GM12865 (cell line): Measurements from ENCODE around the gene ARL8A.
"Not testable (repeated sequence)": the region's sequence is repeated elsewhere in the genome, so short reads cannot be mapped to it uniquely, and the experiment has no call there.

ENCODE experiments used
- DNase-seq: peaks from one replicate; pipeline ENCODE4 v3.0.0; 2010; ENCODE audit warnings: low read depth
- H3K4me3 ChIP-seq: 2 replicates; pipeline ENCODE4 v1.5.1; 2011; ENCODE audit warnings: mild to moderate bottlenecking, low read depth, low read length, control low read depth
- TF ChIP-seq, protein P1 (sequence below): IDR thresholded peaks from 2 replicates; pipeline ENCODE4 v1.5.1; 2011; ENCODE audit warnings: low read length, control low read depth, low read depth, inconsistent platforms; ENCODE audit not compliant: insufficient read depth; ENCODE audit errors: missing control alignments

Gene ARL8A

DNA sequence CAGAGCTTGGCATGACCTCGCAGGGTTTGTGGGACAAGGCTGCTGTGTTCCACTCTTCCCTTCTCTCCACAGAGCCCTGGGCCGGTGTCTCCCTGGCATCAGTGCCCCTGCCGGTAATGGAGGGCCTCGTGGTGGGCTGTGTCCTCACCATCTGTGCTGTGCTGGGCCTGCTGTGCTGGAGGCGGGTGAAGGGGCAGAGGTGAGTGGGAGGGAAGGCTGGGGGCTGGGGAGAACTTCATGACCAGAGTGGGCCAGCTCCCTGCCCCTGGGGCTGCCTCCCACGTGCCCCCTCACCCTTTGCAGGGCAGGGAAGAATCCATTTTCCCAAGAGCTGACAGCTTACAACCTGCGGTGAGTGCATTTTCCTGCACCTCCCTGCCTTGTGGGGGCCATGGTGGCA, 37.0 kb upstream of the ARL8A start:
- TF ChIP-seq, protein P1, sequence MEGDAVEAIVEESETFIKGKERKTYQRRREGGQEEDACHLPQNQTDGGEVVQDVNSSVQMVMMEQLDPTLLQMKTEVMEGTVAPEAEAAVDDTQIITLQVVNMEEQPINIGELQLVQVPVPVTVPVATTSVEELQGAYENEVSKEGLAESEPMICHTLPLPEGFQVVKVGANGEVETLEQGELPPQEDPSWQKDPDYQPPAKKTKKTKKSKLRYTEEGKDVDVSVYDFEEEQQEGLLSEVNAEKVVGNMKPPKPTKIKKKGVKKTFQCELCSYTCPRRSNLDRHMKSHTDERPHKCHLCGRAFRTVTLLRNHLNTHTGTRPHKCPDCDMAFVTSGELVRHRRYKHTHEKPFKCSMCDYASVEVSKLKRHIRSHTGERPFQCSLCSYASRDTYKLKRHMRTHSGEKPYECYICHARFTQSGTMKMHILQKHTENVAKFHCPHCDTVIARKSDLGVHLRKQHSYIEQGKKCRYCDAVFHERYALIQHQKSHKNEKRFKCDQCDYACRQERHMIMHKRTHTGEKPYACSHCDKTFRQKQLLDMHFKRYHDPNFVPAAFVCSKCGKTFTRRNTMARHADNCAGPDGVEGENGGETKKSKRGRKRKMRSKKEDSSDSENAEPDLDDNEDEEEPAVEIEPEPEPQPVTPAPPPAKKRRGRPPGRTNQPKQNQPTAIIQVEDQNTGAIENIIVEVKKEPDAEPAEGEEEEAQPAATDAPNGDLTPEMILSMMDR, result no peak
- no peak overlapping the region for H3K4me3 ChIP-seq
- no peak for DNase-seq

DNA sequence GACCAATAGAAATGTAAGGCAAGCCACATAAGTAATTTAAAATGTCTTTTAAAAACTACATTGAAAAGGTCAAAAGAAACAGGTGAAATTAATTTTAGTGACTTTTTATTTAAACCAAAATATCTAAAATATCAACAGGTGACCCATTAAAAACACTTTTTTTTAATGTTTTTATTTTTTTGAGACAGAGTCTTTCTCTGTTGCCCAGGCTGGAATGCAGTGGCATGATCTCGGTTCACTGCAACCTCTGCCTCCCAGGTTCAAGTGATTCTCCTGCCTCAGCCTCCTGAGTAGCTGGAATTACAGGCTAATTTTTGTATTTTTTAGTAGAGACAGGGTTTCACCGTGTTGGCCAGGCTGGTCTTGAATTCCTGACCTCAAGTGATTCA, 36.2 kb upstream of the ARL8A start:
- DNase-seq, H3K4me3 ChIP-seq: not testable (repeated sequence)

DNA sequence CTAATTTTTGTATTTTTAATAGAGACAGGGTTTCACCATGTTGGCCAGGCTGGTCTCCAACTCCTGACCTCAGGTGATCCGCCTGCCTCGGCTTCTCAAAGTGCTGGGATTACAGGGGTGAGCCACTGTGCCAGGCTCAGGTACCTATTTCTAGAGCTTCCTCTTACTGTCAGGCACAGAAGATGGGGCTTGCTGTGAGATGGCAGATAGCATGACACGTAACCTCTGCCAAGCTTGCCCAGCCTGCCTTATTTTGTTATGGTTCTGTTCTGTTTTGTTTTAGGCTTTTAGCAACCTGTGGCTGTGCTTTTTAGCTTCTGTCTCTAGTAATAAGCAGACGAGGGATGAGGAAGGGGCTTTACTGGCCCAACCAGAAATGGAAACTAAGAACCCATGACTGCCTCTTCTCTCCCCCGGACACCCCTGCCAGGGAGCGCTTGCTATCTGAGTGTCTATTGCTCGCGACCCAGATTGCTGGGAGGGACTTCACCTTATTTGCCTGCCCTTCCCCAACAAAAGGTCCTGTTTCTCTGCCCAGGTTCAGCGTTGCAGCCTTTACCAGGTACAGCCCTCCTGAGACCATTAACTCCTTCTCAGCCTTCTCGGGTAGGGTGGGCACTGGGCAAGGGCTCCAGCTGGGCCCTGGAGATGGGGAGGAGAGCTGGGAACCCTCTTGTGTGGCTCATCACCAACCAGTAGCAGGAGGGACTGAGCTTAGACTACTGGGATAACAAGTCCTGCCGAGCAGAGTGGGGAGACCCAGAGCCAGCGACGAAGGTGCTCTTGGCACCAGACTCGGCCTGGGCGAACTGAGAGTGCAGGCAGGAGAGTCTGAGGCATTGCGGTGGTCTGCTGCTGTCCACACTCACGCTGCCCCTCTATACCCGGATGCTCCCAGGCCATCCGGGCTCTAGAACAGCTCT, 35.6 kb upstream of the ARL8A start:
- no peak for DNase-seq
- TF ChIP-seq, protein P1, result no peak
- H3K4me3 ChIP-seq, result no peak overlapping the region

DNA sequence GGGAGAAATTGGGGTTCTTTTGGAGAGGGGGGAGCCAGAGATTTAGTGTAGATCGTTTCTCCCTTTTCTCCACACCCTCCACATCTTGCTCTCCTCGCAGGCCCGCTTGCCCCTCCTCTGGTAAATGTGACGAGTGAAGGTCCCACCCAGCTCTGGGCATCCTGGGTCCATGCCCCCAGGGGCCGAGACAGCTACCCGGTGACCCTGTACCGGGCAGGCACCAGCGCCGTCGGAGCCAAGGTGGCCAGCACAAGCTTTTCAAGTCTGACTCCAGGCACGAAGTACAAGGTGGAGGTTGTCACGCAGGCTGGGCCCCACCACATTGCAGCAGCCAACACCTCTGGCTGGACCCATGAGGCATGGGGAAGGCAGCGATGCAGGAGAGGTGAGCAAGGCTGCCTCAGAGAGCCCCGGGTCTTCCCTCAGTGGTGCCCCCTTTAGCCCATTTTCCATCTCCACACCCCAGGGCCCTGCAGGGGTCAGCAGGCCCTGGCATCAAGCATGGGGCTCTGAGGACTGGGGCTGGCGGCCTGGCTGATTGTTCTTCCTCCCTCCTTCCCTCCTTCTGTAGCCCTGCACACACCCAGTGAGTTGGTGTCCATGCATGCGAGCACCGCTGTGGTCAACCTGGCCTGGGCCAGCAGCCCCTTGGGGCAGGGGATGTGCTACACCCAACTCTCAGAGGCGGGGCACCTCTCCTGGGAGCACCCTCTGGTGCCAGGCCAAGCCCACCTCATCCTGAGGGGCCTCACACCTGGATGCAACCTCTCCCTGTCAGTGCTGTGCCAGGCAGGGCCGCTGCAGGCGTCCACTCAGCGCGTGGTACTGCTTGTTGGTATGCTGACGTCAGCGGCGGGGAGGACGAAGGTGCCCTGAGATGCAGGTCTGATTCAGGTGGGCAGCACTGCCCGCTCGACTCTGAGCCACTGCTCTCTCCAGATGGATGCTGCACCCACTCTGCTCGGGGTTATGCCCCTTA, 32.7 kb upstream of the ARL8A start:
- no peak for DNase-seq
- no peak overlapping the region for H3K4me3 ChIP-seq
- TF ChIP-seq, protein P1, result no peak

DNA sequence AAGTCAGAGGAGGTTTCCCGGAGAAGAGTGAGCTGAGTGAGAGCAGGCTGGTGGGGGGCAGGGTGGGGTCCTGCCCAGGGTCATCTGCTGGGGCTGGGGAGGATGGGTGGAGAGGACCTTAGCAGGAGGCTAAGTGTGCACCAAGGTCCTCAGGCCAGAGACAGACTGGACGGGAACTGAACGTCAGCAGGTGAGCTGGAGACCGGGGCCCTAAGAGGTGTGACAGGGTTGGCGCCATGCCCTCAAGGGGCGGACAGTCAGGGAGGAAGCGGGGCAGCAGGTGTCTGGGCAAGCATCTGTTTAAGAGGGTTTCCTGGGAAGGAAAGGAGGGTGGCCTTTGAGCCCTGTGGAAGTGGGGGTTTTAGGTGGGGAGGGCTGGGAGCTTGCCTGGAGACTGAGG, 29.5 kb upstream of the ARL8A start:
- no peak for DNase-seq
- no peak overlapping the region for H3K4me3 ChIP-seq
- TF ChIP-seq, protein P1, result no peak

DNA sequence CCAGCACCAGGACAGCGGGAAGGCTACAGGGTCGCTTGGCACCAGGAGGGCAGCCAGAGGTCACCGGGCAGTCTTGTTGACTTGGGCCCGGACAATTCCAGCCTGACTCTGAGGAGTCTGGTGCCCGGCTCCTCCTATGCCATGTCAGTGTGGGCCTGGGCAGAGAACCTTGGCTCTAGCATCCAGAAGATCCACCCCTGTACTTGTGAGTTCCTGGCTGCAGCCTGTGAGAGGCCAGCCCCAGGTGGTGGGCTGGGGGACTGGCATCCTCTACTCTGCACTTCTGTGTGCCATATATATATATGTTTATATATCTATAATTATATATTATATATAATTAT, 27.4 kb upstream of the ARL8A start:
- no peak for DNase-seq
- TF ChIP-seq, protein P1, result no peak
- no peak overlapping the region for H3K4me3 ChIP-seq
